WTC11 (cell line): Measurements from ENCODE around the gene CLMN. TPM values are rescaled to one million over a fixed set of nuclear protein-coding genes. Genes with fewer than 3 reads are reported as not detected.

ENCODE experiments used
- ATAC-seq: fragments of 200-7000 bp; cut with Tn5 transposase; 2 replicates; pipeline ENCODE4 v1.10.0; 2021; ENCODE audit warnings: mild to moderate bottlenecking, moderate library complexity
- CTCF ChIA-PET: fragments of 300-600 bp; sonication (Branson Sonifier 250); formaldehyde crosslinking; loops from one replicate; lab custom pipeline; 2021; ENCODE audit warnings: antibody characterized with exemption; lab: Charles Lee
- POLR2A ChIA-PET: fragments of 350-600 bp; sonication (Branson Sonifier 250); formaldehyde crosslinking; loops from one replicate; lab custom pipeline; 2021; ENCODE audit warnings: antibody characterized with exemption; lab: Charles Lee
- DNase-seq: peaks from one replicate; pipeline ENCODE4 v3.0.0; 2021; ENCODE audit warnings: low spot score
- H3K27ac Mint-ChIP-seq: 2 replicates; pipeline ENCODE4 v1.8.0; 2021; ENCODE audit warnings: mixed read lengths
- H3K27me3 Mint-ChIP-seq: 2 replicates; pipeline ENCODE4 v1.8.0; 2021; ENCODE audit warnings: low read depth, mild to moderate bottlenecking, moderate library complexity, mixed read lengths
- H3K36me3 Mint-ChIP-seq: 2 replicates; pipeline ENCODE4 v1.8.0; 2021; ENCODE audit warnings: mixed read lengths
- H3K4me1 Mint-ChIP-seq: 2 replicates; pipeline ENCODE4 v1.8.0; 2022; ENCODE audit warnings: mixed read lengths
- H3K4me3 Mint-ChIP-seq: 2 replicates; pipeline ENCODE4 v1.8.0; 2021; ENCODE audit warnings: mild to moderate bottlenecking, moderate library complexity, mixed read lengths
- H3K9me3 Mint-ChIP-seq: 2 replicates; pipeline ENCODE4 v1.8.0; 2021; ENCODE audit warnings: mixed read lengths
- ATF6 ChIP-seq: sonication (generic); formaldehyde crosslinking; IDR thresholded peaks from 2 replicates; pipeline ENCODE4 v1.8.1; 2023; ENCODE audit warnings: mild to moderate bottlenecking, missing genetic modification reagents
- CBFB ChIP-seq: sonication (generic); formaldehyde crosslinking; IDR thresholded peaks from 2 replicates; pipeline ENCODE4 v1.8.1; 2022; ENCODE audit warnings: mild to moderate bottlenecking, low read depth, missing genetic modification reagents
- E2F5 ChIP-seq: sonication (generic); formaldehyde crosslinking; IDR thresholded peaks from 2 replicates; pipeline ENCODE4 v1.8.1; 2022; ENCODE audit warnings: mild to moderate bottlenecking, moderate library complexity, missing genetic modification reagents
- FOXJ3 ChIP-seq: sonication (generic); formaldehyde crosslinking; IDR thresholded peaks from 2 replicates; pipeline ENCODE4 v1.9.0; 2021; ENCODE audit warnings: missing genetic modification reagents, mild to moderate bottlenecking, borderline replicate concordance
- FOXP1 ChIP-seq: sonication (generic); formaldehyde crosslinking; IDR thresholded peaks from 2 replicates; pipeline ENCODE4 v1.8.0; 2022; ENCODE audit warnings: missing genetic modification reagents, mild to moderate bottlenecking, moderate library complexity, borderline replicate concordance
- FOXP4 ChIP-seq: sonication (generic); formaldehyde crosslinking; IDR thresholded peaks from 2 replicates; pipeline ENCODE4 v1.8.0; 2022; ENCODE audit warnings: mild to moderate bottlenecking, missing genetic modification reagents
- JAZF1 ChIP-seq: fragments of 250-450 bp; sonication (Bioruptor Pico); IDR thresholded peaks from 2 replicates; pipeline ENCODE4 v1.9.0; 2021; ENCODE audit warnings: moderate library complexity, mild to moderate bottlenecking, inconsistent platforms
- MLX ChIP-seq: sonication (generic); formaldehyde crosslinking; IDR thresholded peaks from 2 replicates; pipeline ENCODE4 v1.8.1; 2023; ENCODE audit warnings: mild to moderate bottlenecking, missing genetic modification reagents, moderate library complexity
- MXD4 ChIP-seq: fragments of 250-450 bp; sonication (Bioruptor Pico); IDR thresholded peaks from 2 replicates; pipeline ENCODE4 v1.8.0; 2021; ENCODE audit warnings: mild to moderate bottlenecking, moderate library complexity, borderline replicate concordance
- MYBL2 ChIP-seq: sonication (generic); formaldehyde crosslinking; IDR thresholded peaks from 2 replicates; pipeline ENCODE4 v1.8.1; 2023; ENCODE audit warnings: mild to moderate bottlenecking, moderate library complexity, missing genetic modification reagents
- NFATC4 ChIP-seq: fragments of 250-450 bp; sonication (Bioruptor Pico); IDR thresholded peaks from 2 replicates; pipeline ENCODE4 v1.9.0; 2021; ENCODE audit warnings: mild to moderate bottlenecking
- NFE2L1 ChIP-seq: sonication (generic); formaldehyde crosslinking; IDR thresholded peaks from 2 replicates; pipeline ENCODE4 v1.8.1; 2023; ENCODE audit warnings: missing genetic modification reagents
- PRRX2 ChIP-seq: fragments of 250-450 bp; sonication (Bioruptor Pico); IDR thresholded peaks from 2 replicates; pipeline ENCODE4 v1.8.0; 2021; ENCODE audit warnings: mild to moderate bottlenecking
- RELA ChIP-seq: sonication (generic); formaldehyde crosslinking; IDR thresholded peaks from 2 replicates; pipeline ENCODE4 v1.8.1; 2022; ENCODE audit warnings: missing genetic modification reagents, mild to moderate bottlenecking, borderline replicate concordance
- TCF7 ChIP-seq: sonication (generic); formaldehyde crosslinking; IDR thresholded peaks from 2 replicates; pipeline ENCODE4 v1.8.0; 2022; ENCODE audit warnings: mild to moderate bottlenecking, low read depth, missing genetic modification reagents, moderate library complexity
- ZMAT4 ChIP-seq: fragments of 250-450 bp; sonication (Bioruptor Pico); IDR thresholded peaks from 2 replicates; pipeline ENCODE4 v1.9.0; 2021; ENCODE audit warnings: mild to moderate bottlenecking
- ZNF232 ChIP-seq: sonication (generic); formaldehyde crosslinking; IDR thresholded peaks from 2 replicates; pipeline ENCODE4 v1.8.0; 2022; ENCODE audit warnings: mild to moderate bottlenecking, missing genetic modification reagents
- ZNF281 ChIP-seq: sonication (generic); formaldehyde crosslinking; IDR thresholded peaks from 2 replicates; pipeline ENCODE4 v1.8.0; 2023; ENCODE audit warnings: mild to moderate bottlenecking, missing genetic modification reagents
- ZNF396 ChIP-seq: fragments of 250-450 bp; sonication (Bioruptor Pico); IDR thresholded peaks from 2 replicates; pipeline ENCODE4 v1.8.0; 2021; ENCODE audit warnings: mild to moderate bottlenecking, moderate library complexity, borderline replicate concordance
- ZNF416 ChIP-seq: fragments of 250-450 bp; sonication (Bioruptor Pico); IDR thresholded peaks from 2 replicates; pipeline ENCODE4 v1.9.0; 2021; ENCODE audit warnings: mild to moderate bottlenecking, inconsistent platforms
- ZNF512 ChIP-seq: sonication (generic); formaldehyde crosslinking; IDR thresholded peaks from 2 replicates; pipeline ENCODE4 v1.8.1; 2022; ENCODE audit warnings: missing genetic modification reagents, borderline replicate concordance
- ZNF671 ChIP-seq: fragments of 250-450 bp; sonication (Bioruptor Pico); IDR thresholded peaks from 2 replicates; pipeline ENCODE4 v1.8.0; 2021; ENCODE audit warnings: mild to moderate bottlenecking
- total RNA-seq: library from RNA; stranded (reverse); gene quantifications from 3 replicates; pipeline ENCODE4 v1.2.3, GENCODE V29; 2021

Gene CLMN
- total RNA-seq, 1 experiment from 2014 or later = 12.2 TPM

- POLR2A ChIA-PET = no interaction called here
- Mint-ChIP-seq H3K27ac (no peak overlapping the region), H3K27me3 (no peaks in the 10 kb centered on the region), H3K36me3 (peaks cover 13% of the 10 kb centered on the region), H3K9me3 (peaks cover 17% of the 10 kb centered on the region), H3K4me1 (peaks cover 8% of the 10 kb centered on the region), H3K4me3 (no peak overlapping the region)
- ATAC-seq = no peak
- DNase-seq = no peak
- CTCF ChIA-PET = interaction anchor here (0.8 to 1.4 kb wide), 2 partner anchors 16 to 243 kb away, joined by 3 read pairs; no protein-coding TSS in a partner anchor
- TF ChIP-seq TCF7 (CRISPR knock-in tag) = no peak
- TF ChIP-seq PRRX2 (CRISPR knock-in tag) = no peak
- TF ChIP-seq NFE2L1 = no peak
- no peak for TF ChIP-seq MLX (CRISPR knock-in tag)
- no peak for TF ChIP-seq ZNF671 (CRISPR knock-in tag)
- TF ChIP-seq JAZF1 = no peak
Measured at GRCh38 chr14:95189367-95190132, 130.2 kb downstream of the CLMN start.

- H3K27ac Mint-ChIP-seq = no peak overlapping the region
- no peaks in the 10 kb centered on the region for H3K27me3 Mint-ChIP-seq
- H3K4me1 Mint-ChIP-seq = peaks cover 16% of the 10 kb centered on the region
- ATAC-seq (no peak), DNase-seq (no peak)
- TF ChIP-seq JAZF1 = no peak
- no peak for TF ChIP-seq NFE2L1
- TF ChIP-seq MYBL2 = no peak
- no peak for TF ChIP-seq ZNF281 (CRISPR knock-in tag)
- no peak for TF ChIP-seq RELA (CRISPR knock-in tag)
- no peak for TF ChIP-seq CBFB
- TF ChIP-seq ZNF232 (CRISPR knock-in tag) = no peak
- TF ChIP-seq MXD4 = no peak
- TF ChIP-seq ZNF512 (CRISPR knock-in tag) = no peak
- CTCF ChIA-PET = no interaction called here
- POLR2A ChIA-PET = no interaction called here
- H3K4me3 Mint-ChIP-seq = no peak overlapping the region
- H3K36me3 Mint-ChIP-seq = peaks cover 13% of the 10 kb centered on the region
- H3K9me3 Mint-ChIP-seq = peaks cover 17% of the 10 kb centered on the region
Measured at GRCh38 chr14:95188380-95188779, 131.3 kb downstream of the CLMN start.

GRCh38 chr14:95185767-95186392, 133.8 kb downstream of the CLMN start:
- ATAC-seq = no peak
- Mint-ChIP-seq H3K9me3 (peaks cover 17% of the 10 kb centered on the region), H3K4me3 (no peak overlapping the region), H3K27ac (no peak overlapping the region), H3K36me3 (peaks cover 15% of the 10 kb centered on the region), H3K27me3 (no peaks in the 10 kb centered on the region), H3K4me1 (peaks cover 27% of the 10 kb centered on the region)
- ChIA-PET POLR2A (no interaction called here), CTCF (no interaction called here)
- no peak for DNase-seq
- TF ChIP-seq ZNF396 (CRISPR knock-in tag) (no peak), FOXJ3 (no peak), FOXP1 (CRISPR knock-in tag) (no peak), FOXP4 (CRISPR knock-in tag) (no peak), MYBL2 (no peak), ATF6 (no peak), ZNF416 (CRISPR knock-in tag) (no peak), NFATC4 (CRISPR knock-in tag) (no peak), ZMAT4 (CRISPR knock-in tag) (no peak), E2F5 (CRISPR knock-in tag) (no peak)
